ENCODE results near the gene MAP3K5. TPM values are rescaled to one million over a fixed set of nuclear protein-coding genes. Genes with fewer than 3 reads are reported as not detected.

MAP3K5 gene
- total RNA-seq, 5 donors from 2014 or later (not counting 1 experiment from before 2014, with no cell fraction given): 17.8 to 29.2 (median 20.6) TPM

DNA sequence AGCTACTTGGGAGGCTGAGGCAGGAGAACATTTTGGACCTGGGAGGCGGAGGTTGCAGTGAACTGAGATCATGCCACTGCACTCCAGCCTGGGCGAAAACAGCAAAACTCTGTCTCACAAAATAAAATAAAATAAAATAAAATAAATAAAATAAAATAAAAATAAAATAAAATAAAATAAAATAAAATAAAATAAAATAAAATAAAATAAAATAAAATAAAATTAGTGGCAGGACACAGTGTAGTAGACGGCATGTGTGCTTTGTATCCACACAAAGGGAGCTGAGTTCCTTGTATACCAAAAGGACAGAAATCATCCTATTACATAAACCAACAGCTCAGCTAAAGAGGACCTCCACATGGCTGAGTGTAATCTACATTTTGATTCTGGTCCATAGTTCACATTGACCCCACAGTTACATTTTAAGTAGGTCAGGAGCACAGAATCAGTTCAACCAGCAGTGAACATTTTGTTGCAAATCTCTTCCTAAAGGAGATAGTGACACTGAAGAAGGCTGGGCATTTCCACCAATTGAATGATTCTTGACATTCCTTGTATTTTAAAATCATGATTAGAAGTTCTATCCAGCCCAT lies 150.3 kb downstream of the MAP3K5 start:
- no peaks in the 10 kb centered on the region for H3K9me3 ChIP-seq
- CTCF ChIA-PET: interaction anchor here (0.9 to 9.7 kb wide), 2 partner anchors 150 kb away, joined by 3 to 320 read pairs; partner anchors contain the start of gene MAP3K5 (in 2 of the 2)
- no peak overlapping the region for H3K4me3 Mint-ChIP-seq

GRCh38 chr6:136641166-136641565 lies 151.1 kb downstream of the MAP3K5 start:
- peaks cover 0 to 5% of the 10 kb centered on the region in 2 experiments for H3K4me1 ChIP-seq (ENCODE audit: control insufficient read depth in 1 of 2, extremely low read depth in 1 of 2, insufficient read depth in 2 of 2, low read length in 2 of 2)
- H3K36me3 ChIP-seq (ENCODE audit: control insufficient read depth in 2 of 2, extremely low read depth in 1 of 2, insufficient read depth in 1 of 2, low read length in 1 of 2): peaks cover 0 to 22% of the 10 kb centered on the region in 2 donors
- CTCF ChIA-PET: interaction anchor here (0.5 to 9.7 kb wide), 7 partner anchors 10 to 184 kb away, joined by 3 to 320 read pairs (median 4); partner anchors contain the start of gene MAP3K5 (in 2 of the 2)
- no peaks in the 10 kb centered on the region for H3K9me3 Mint-ChIP-seq
- H3K27ac Mint-ChIP-seq: no peak overlapping the region
- no peak overlapping the region for H3K4me3 ChIP-seq (ENCODE audit: control insufficient read depth in 1 of 2, extremely low read depth in 1 of 2, low read length in 1 of 2)
- POLR2A ChIA-PET: interaction anchor here in 1 of 2 donors (1.4 kb wide), 1 partner anchor 151 kb away, joined by 3 read pairs; the partner anchor contains the start of gene MAP3K5
- H3K9me3 ChIP-seq: no peaks in the 10 kb centered on the region
- no peak overlapping the region for H3K4me3 Mint-ChIP-seq
- H3K4me1 Mint-ChIP-seq: peaks cover 0 to 5% (median 2%) of the 10 kb centered on the region in 3 donors
- no CpG with 5 or more reads among the region's 3 CpGs for WGBS (ENCODE audit: insufficient coverage)
- no peak overlapping the region for H3K27ac ChIP-seq (ENCODE audit: low read length)
- H3K27me3 Mint-ChIP-seq: no peaks in the 10 kb centered on the region
- no peaks in the 10 kb centered on the region for H3K27me3 ChIP-seq (replicated peaks in 1 of 2; ENCODE audit: control insufficient read depth in 2 of 2, extremely low read depth in 1 of 2, insufficient read depth in 2 of 2, low read length in 1 of 2)
- ATAC-seq (replicated peaks in 1 of 4) (no peak), DNase-seq (no peak)
- H3K36me3 Mint-ChIP-seq: peaks cover 24% of the 10 kb centered on the region

More for the DNA sequence above, 150.3 kb downstream of the MAP3K5 start:
- Histone ChIP-seq H3K27ac (ENCODE audit: low read length) (no peak overlapping the region), H3K4me3 (ENCODE audit: control insufficient read depth in 1 of 2, extremely low read depth in 1 of 2, low read length in 1 of 2) (no peak overlapping the region), H3K27me3 (replicated peaks in 1 of 2; ENCODE audit: control insufficient read depth in 2 of 2, extremely low read depth in 1 of 2, insufficient read depth in 2 of 2, low read length in 1 of 2) (no peaks in the 10 kb centered on the region), H3K4me1 (ENCODE audit: control insufficient read depth in 1 of 2, extremely low read depth in 1 of 2, insufficient read depth in 2 of 2, low read length in 2 of 2) (peaks cover 0 to 6% of the 10 kb centered on the region in 2 experiments), H3K36me3 (ENCODE audit: control insufficient read depth in 2 of 2, extremely low read depth in 1 of 2, insufficient read depth in 1 of 2, low read length in 1 of 2) (peaks cover 0 to 14% of the 10 kb centered on the region in 2 donors)
- POLR2A ChIA-PET: interaction anchor here in 1 of 2 donors (0.5 kb wide), 1 partner anchor 150 kb away, joined by 3 read pairs; no protein-coding TSS in a partner anchor
- peaks cover 18% of the 10 kb centered on the region for H3K36me3 Mint-ChIP-seq
- no peaks in the 10 kb centered on the region for H3K27me3 Mint-ChIP-seq
- H3K27ac Mint-ChIP-seq: no peak overlapping the region
- no peak for DNase-seq
- no CpG with 5 or more reads among the region's 3 CpGs for WGBS (ENCODE audit: insufficient coverage)
- peaks cover 0 to 5% (median 2%) of the 10 kb centered on the region in 3 donors for H3K4me1 Mint-ChIP-seq
- H3K9me3 Mint-ChIP-seq: no peaks in the 10 kb centered on the region
- ATAC-seq (replicated peaks in 1 of 4): no peak

GRCh38 chr6:136640132-136640915 lies 152.0 kb downstream of the MAP3K5 start:
- ATAC-seq (replicated peaks in 1 of 4) (no peak), DNase-seq (no peak)
- no peak overlapping the region for H3K4me3 ChIP-seq (ENCODE audit: control insufficient read depth in 1 of 2, extremely low read depth in 1 of 2, low read length in 1 of 2)
- H3K27me3 ChIP-seq (replicated peaks in 1 of 2; ENCODE audit: control insufficient read depth in 2 of 2, extremely low read depth in 1 of 2, insufficient read depth in 2 of 2, low read length in 1 of 2): no peaks in the 10 kb centered on the region
- ChIA-PET POLR2A (interaction anchor here in 1 of 2 donors (1.4 kb wide), 1 partner anchor 152 kb away, joined by 3 read pairs; the partner anchor contains the start of gene MAP3K5), CTCF (interaction anchor here (1.0 to 9.7 kb wide), 4 partner anchors 11 to 155 kb away, joined by 3 to 320 read pairs (median 4); partner anchors contain the start of gene MAP3K5 (in 2 of the 2))
- peaks cover 0 to 5% of the 10 kb centered on the region in 2 experiments for H3K4me1 ChIP-seq (ENCODE audit: control insufficient read depth in 1 of 2, extremely low read depth in 1 of 2, insufficient read depth in 2 of 2, low read length in 2 of 2)
- WGBS (ENCODE audit: insufficient coverage): 93% methylated on average over 2 of the region's 5 CpGs
- Mint-ChIP-seq H3K4me3 (no peak overlapping the region), H3K4me1 (peaks cover 0 to 5% (median 2%) of the 10 kb centered on the region in 3 donors), H3K27ac (no peak overlapping the region), H3K36me3 (peaks cover 28% of the 10 kb centered on the region), H3K9me3 (no peaks in the 10 kb centered on the region), H3K27me3 (no peaks in the 10 kb centered on the region)
- H3K36me3 ChIP-seq (ENCODE audit: control insufficient read depth in 2 of 2, extremely low read depth in 1 of 2, insufficient read depth in 1 of 2, low read length in 1 of 2): peaks cover 0 to 25% of the 10 kb centered on the region in 2 donors
- H3K9me3 ChIP-seq: no peaks in the 10 kb centered on the region
- no peak overlapping the region for H3K27ac ChIP-seq (ENCODE audit: low read length)

- ChIA-PET POLR2A (no interaction called here), CTCF (no interaction called here)
- H3K9me3 ChIP-seq: no peaks in the 10 kb centered on the region
- peaks cover 34% of the 10 kb centered on the region for H3K36me3 Mint-ChIP-seq
- no peaks in the 10 kb centered on the region for H3K9me3 Mint-ChIP-seq
- H3K27me3 Mint-ChIP-seq: no peaks in the 10 kb centered on the region
- no peak overlapping the region for H3K27ac ChIP-seq (ENCODE audit: low read length)
- DNase-seq: no peak
- WGBS (ENCODE audit: insufficient coverage): 74% methylated on average over 2 of the region's 3 CpGs
- H3K4me1 Mint-ChIP-seq: peaks cover 0 to 5% (median 2%) of the 10 kb centered on the region in 3 donors
- peaks cover 0 to 5% of the 10 kb centered on the region in 2 experiments for H3K4me1 ChIP-seq (ENCODE audit: control insufficient read depth in 1 of 2, extremely low read depth in 1 of 2, insufficient read depth in 2 of 2, low read length in 2 of 2)
- no peak overlapping the region for H3K4me3 ChIP-seq (ENCODE audit: control insufficient read depth in 1 of 2, extremely low read depth in 1 of 2, low read length in 1 of 2)
- H3K27ac Mint-ChIP-seq: no peak overlapping the region
- no peak for ATAC-seq (replicated peaks in 1 of 4)
- H3K36me3 ChIP-seq (ENCODE audit: control insufficient read depth in 2 of 2, extremely low read depth in 1 of 2, insufficient read depth in 1 of 2, low read length in 1 of 2): peaks cover 0 to 25% of the 10 kb centered on the region in 2 donors
- no peak overlapping the region for H3K4me3 Mint-ChIP-seq
- H3K27me3 ChIP-seq (replicated peaks in 1 of 2; ENCODE audit: control insufficient read depth in 2 of 2, extremely low read depth in 1 of 2, insufficient read depth in 2 of 2, low read length in 1 of 2): no peaks in the 10 kb centered on the region
Measured at GRCh38 chr6:136639702-136640101, 152.6 kb downstream of the MAP3K5 start.

- Mint-ChIP-seq H3K27ac (no peak overlapping the region), H3K9me3 (no peaks in the 10 kb centered on the region), H3K4me1 (peaks cover 0 to 3% (median 0%) of the 10 kb centered on the region in 3 donors), H3K36me3 (peaks cover 52% of the 10 kb centered on the region), H3K27me3 (no peaks in the 10 kb centered on the region), H3K4me3 (no peak overlapping the region)
- POLR2A ChIA-PET: interaction anchor here in 1 of 2 donors (0.6 to 0.7 kb wide), 2 partner anchors 37 to 80 kb away, joined by 3 read pairs; no protein-coding TSS in a partner anchor
- no peaks in the 10 kb centered on the region for H3K27me3 ChIP-seq (replicated peaks in 1 of 2; ENCODE audit: control insufficient read depth in 2 of 2, extremely low read depth in 1 of 2, insufficient read depth in 2 of 2, low read length in 1 of 2)
- H3K36me3 ChIP-seq (ENCODE audit: control insufficient read depth in 2 of 2, extremely low read depth in 1 of 2, insufficient read depth in 1 of 2, low read length in 1 of 2): peaks cover 0 to 43% of the 10 kb centered on the region in 2 donors
- no peaks in the 10 kb centered on the region for H3K4me1 ChIP-seq (ENCODE audit: control insufficient read depth in 1 of 2, extremely low read depth in 1 of 2, insufficient read depth in 2 of 2, low read length in 2 of 2)
- ATAC-seq (replicated peaks in 1 of 4) (no peak), DNase-seq (no peak)
- no CpG with 5 or more reads among the region's 4 CpGs for WGBS (ENCODE audit: insufficient coverage)
- CTCF ChIA-PET: interaction anchor here (0.5 to 3.0 kb wide), 9 partner anchors 9 to 392 kb away, joined by 3 to 19 read pairs (median 4); partner anchors contain the start of gene MAP3K5 (in 1 of the 2)
- no peak overlapping the region for H3K4me3 ChIP-seq (ENCODE audit: control insufficient read depth in 1 of 2, extremely low read depth in 1 of 2, low read length in 1 of 2)
- H3K9me3 ChIP-seq: no peaks in the 10 kb centered on the region
- no peak overlapping the region for H3K27ac ChIP-seq (ENCODE audit: low read length)
Measured at GRCh38 chr6:136635615-136636014, 156.7 kb downstream of the MAP3K5 start.

DNA sequence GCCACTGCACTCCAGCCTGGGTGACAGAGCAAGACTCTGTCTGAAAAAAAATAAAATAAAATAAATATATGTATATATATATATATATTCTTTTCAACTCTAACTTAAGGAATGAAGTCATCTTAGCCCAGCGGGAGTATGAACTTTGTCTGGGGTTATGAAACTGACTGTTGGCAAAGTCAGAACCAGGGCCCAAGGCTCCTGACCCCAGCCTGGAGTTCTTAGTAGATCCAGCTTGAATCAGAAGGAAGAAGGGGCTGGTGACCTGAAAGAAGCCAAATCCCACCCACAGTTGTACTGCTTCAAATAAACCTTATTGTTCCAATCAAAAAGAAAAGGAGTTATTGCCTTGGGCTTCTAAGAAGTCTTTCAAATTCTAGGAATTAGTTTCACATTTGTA lies 158.9 kb downstream of the MAP3K5 start:
- Histone ChIP-seq H3K4me1 (ENCODE audit: control insufficient read depth in 1 of 2, extremely low read depth in 1 of 2, insufficient read depth in 2 of 2, low read length in 2 of 2) (no peaks in the 10 kb centered on the region), H3K27me3 (replicated peaks in 1 of 2; ENCODE audit: control insufficient read depth in 2 of 2, extremely low read depth in 1 of 2, insufficient read depth in 2 of 2, low read length in 1 of 2) (no peaks in the 10 kb centered on the region), H3K36me3 (ENCODE audit: control insufficient read depth in 2 of 2, extremely low read depth in 1 of 2, insufficient read depth in 1 of 2, low read length in 1 of 2) (peaks cover 0 to 43% of the 10 kb centered on the region in 2 donors), H3K27ac (ENCODE audit: low read length) (no peak overlapping the region), H3K4me3 (ENCODE audit: control insufficient read depth in 1 of 2, extremely low read depth in 1 of 2, low read length in 1 of 2) (no peak overlapping the region), H3K9me3 (no peaks in the 10 kb centered on the region)
- ATAC-seq (replicated peaks in 1 of 4): no peak
- ChIA-PET POLR2A (no interaction called here), CTCF (interaction anchor here in 1 of 2 donors (0.6 to 3.0 kb wide), 2 partner anchors 11 to 269 kb away, joined by 3 to 19 read pairs; no protein-coding TSS in a partner anchor)
- Mint-ChIP-seq H3K27ac (no peak overlapping the region), H3K9me3 (no peaks in the 10 kb centered on the region), H3K4me1 (no peaks in the 10 kb centered on the region), H3K4me3 (no peak overlapping the region), H3K36me3 (peaks cover 57% of the 10 kb centered on the region), H3K27me3 (no peaks in the 10 kb centered on the region)
- DNase-seq: no peak
- WGBS (ENCODE audit: insufficient coverage): no CpG with 5 or more reads among the region's 1 CpG
